Nephron (organoid): ENCODE results near the gene NEGR1.

ENCODE experiments used
- H3K27ac Mint-ChIP-seq, 3 experiments: 2 replicates each; pipeline ENCODE4 v1.8.0; 2020; ENCODE audit warnings: mixed read lengths in 3 of 3, mild to moderate bottlenecking in 2 of 3, moderate library complexity in 1 of 3
- H3K27me3 Mint-ChIP-seq: 2 replicates; pipeline ENCODE4 v1.8.0; 2021; ENCODE audit warnings: low read depth, mild to moderate bottlenecking, moderate library complexity, mixed read lengths
- H3K36me3 Mint-ChIP-seq: 2 replicates; pipeline ENCODE4 v1.8.0; 2020; ENCODE audit warnings: low read depth, mixed read lengths
- H3K4me1 Mint-ChIP-seq: 2 replicates; pipeline ENCODE4 v1.8.0; 2020; ENCODE audit warnings: mixed read lengths
- H3K4me3 Mint-ChIP-seq, 3 experiments: 2 replicates each; pipeline ENCODE4 v1.8.0; 2020; ENCODE audit warnings: mild to moderate bottlenecking in 3 of 3, mixed read lengths in 3 of 3, moderate library complexity in 2 of 3
- H3K9me3 Mint-ChIP-seq: 2 replicates; pipeline ENCODE4 v1.8.0; 2020; ENCODE audit warnings: mixed read lengths
- CTCF ChIP-seq, 3 experiments: fragments of 200-600 bp; sonication (generic); IDR thresholded peaks; one replicate each; pipeline ENCODE4 v1.5.0; 2021; ENCODE audit warnings: antibody characterized with exemption in 3 of 3; ENCODE audit not compliant: unreplicated experiment in 3 of 3

Gene NEGR1

GRCh38 chr1:71980556-71980955 is 301.8 kb downstream of the NEGR1 start:
- no peak overlapping the region for H3K4me3 Mint-ChIP-seq
- H3K27ac Mint-ChIP-seq: no peak overlapping the region
- H3K4me1 Mint-ChIP-seq: peaks cover 15% of the 10 kb centered on the region
- H3K36me3 Mint-ChIP-seq: no peaks in the 10 kb centered on the region
- TF ChIP-seq CTCF (IDR thresholded peaks at IDR 0.05; ENCODE audit: unreplicated experiment in 3 of 3): no peak
- no peaks in the 10 kb centered on the region for H3K9me3 Mint-ChIP-seq
- no peaks in the 10 kb centered on the region for H3K27me3 Mint-ChIP-seq

DNA sequence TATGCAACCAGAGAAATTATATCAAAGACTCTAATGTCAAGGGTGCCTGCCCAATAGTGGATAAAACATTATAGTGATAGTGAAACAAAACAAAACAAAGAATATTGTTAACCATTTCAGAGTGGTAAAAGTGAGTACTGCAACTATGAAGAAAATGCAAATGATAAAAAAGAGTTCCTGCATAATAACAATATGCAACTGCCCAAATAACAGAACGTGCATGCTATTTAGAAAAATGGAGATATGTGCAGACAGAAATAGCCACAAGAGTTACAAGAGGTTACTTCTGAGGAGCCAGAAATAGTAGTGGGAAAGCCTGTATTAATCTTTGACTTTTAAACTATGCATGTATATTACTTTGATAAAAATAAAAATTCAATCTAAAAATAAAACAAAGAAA is 302.5 kb downstream of the NEGR1 start:
- Mint-ChIP-seq H3K36me3 (no peaks in the 10 kb centered on the region), H3K4me3 (no peak overlapping the region), H3K27ac (no peak overlapping the region), H3K4me1 (peaks cover 20% of the 10 kb centered on the region), H3K27me3 (no peaks in the 10 kb centered on the region), H3K9me3 (no peaks in the 10 kb centered on the region)
- no peak for TF ChIP-seq CTCF (IDR thresholded peaks at IDR 0.05; ENCODE audit: unreplicated experiment in 3 of 3)

GRCh38 chr1:71967670-71968069 is 314.7 kb downstream of the NEGR1 start:
- Mint-ChIP-seq H3K36me3 (no peaks in the 10 kb centered on the region), H3K27ac (no peak overlapping the region), H3K9me3 (no peaks in the 10 kb centered on the region), H3K27me3 (no peaks in the 10 kb centered on the region), H3K4me3 (no peak overlapping the region), H3K4me1 (no peaks in the 10 kb centered on the region)
- TF ChIP-seq CTCF (IDR thresholded peaks at IDR 0.05; ENCODE audit: unreplicated experiment in 3 of 3): no peak

GRCh38 chr1:71964188-71964587 is 318.2 kb downstream of the NEGR1 start:
- Mint-ChIP-seq H3K27ac (no peak overlapping the region), H3K9me3 (no peaks in the 10 kb centered on the region), H3K4me3 (no peak overlapping the region), H3K4me1 (peaks cover 5% of the 10 kb centered on the region), H3K27me3 (no peaks in the 10 kb centered on the region), H3K36me3 (no peaks in the 10 kb centered on the region)
- no peak for TF ChIP-seq CTCF (IDR thresholded peaks at IDR 0.05; ENCODE audit: unreplicated experiment in 3 of 3)

DNA sequence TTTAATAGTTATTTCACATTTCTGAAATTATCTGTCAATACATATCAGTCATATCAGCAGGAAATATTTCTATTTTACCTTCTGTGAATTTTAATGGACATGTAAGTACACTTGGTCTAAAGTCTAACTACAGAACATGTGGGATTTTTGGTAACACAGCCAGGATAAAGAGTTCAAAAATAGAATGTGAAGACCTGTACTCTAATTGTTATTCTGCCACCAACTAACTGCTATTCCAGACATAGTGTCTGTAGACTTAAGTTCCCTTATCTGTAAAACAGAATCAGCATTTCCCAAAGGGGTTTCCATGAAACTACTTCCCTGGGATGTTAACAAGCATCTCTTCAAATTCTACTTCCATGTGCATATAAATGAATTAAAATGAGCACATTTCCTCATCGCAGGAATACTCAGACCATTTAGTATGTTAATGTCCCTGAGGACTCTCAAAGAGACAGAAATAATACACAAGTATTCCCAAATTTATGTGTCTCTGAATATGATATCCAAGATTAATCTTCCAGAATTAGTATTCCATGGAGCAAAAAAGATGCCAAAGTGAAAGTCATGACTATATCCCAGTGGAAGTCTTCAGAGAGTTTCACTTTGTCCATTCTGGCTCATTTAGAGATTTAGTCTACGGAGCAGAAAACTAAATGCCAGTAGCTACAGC is 325.6 kb downstream of the NEGR1 start:
- no peaks in the 10 kb centered on the region for H3K27me3 Mint-ChIP-seq
- H3K9me3 Mint-ChIP-seq: peaks cover 2% of the 10 kb centered on the region

More for the DNA sequence above, 325.6 kb downstream of the NEGR1 start:
- Mint-ChIP-seq H3K36me3 (no peaks in the 10 kb centered on the region), H3K4me1 (peaks cover 14% of the 10 kb centered on the region), H3K27ac (peak overlapping the region in 2 of 3 experiments; percentile 16 to 28), H3K4me3 (no peak overlapping the region)
- no peak for TF ChIP-seq CTCF (IDR thresholded peaks at IDR 0.05; ENCODE audit: unreplicated experiment in 3 of 3)
